ENCODE measurements around the gene GCHFR.

Gene GCHFR

GRCh38 chr15:40763801-40764628, at the start of gene GCHFR:
Gene GCHFR (plus strand): TSS chr15:40764068. CDS start chr15:40764181, 113 bp downstream.
- H3K27me3 ChIP-seq (ENCODE audit: insufficient read depth, low read length) = no peaks in the 10 kb centered on the region
- peak within 1 kb of the TSS; percentile 94 for H3K9ac ChIP-seq (ENCODE audit: low read length)
- peaks cover 9% of the 10 kb centered on the region; the same call in 1 of the 2 replicates for H3K36me3 ChIP-seq (ENCODE audit: insufficient read depth, low read length)
- no peaks in the 10 kb centered on the region for H4K20me1 ChIP-seq (ENCODE audit: insufficient read depth, low read length)
- no peak within 1 kb of the TSS for H2AFZ ChIP-seq (ENCODE audit: low read length)
- peak within 1 kb of the TSS; percentile 93 for H3K27ac ChIP-seq (ENCODE audit: low read depth, low read length, poor library complexity, severe bottlenecking)
- peak within 1 kb of the TSS; percentile 77 for H3K4me2 ChIP-seq (ENCODE audit: low read length)
- no peaks in the 10 kb centered on the region for H3K9me2 ChIP-seq (ENCODE audit: low read depth, low read length)
- peaks cover 58% of the 10 kb centered on the region for H3K4me1 ChIP-seq (ENCODE audit: insufficient read depth, low read length, severe bottlenecking)
- 0 out of 2 replicates have a peak, but pooled peaks cover 3% of the 10 kb centered on the region for H3F3A ChIP-seq (ENCODE audit: insufficient read depth, low read length)
- TF ChIP-seq, protein P1, sequence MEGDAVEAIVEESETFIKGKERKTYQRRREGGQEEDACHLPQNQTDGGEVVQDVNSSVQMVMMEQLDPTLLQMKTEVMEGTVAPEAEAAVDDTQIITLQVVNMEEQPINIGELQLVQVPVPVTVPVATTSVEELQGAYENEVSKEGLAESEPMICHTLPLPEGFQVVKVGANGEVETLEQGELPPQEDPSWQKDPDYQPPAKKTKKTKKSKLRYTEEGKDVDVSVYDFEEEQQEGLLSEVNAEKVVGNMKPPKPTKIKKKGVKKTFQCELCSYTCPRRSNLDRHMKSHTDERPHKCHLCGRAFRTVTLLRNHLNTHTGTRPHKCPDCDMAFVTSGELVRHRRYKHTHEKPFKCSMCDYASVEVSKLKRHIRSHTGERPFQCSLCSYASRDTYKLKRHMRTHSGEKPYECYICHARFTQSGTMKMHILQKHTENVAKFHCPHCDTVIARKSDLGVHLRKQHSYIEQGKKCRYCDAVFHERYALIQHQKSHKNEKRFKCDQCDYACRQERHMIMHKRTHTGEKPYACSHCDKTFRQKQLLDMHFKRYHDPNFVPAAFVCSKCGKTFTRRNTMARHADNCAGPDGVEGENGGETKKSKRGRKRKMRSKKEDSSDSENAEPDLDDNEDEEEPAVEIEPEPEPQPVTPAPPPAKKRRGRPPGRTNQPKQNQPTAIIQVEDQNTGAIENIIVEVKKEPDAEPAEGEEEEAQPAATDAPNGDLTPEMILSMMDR (IDR thresholded peaks at IDR 0.05; ENCODE audit: low read length) = no peak; the same call in 1 of the 2 replicates
- no peak for TF ChIP-seq EZH2 (IDR thresholded peaks at IDR 0.05; ENCODE audit: borderline replicate concordance, low read length)
- H3K9me3 ChIP-seq (ENCODE audit: low read length) = no peaks in the 10 kb centered on the region
- no peaks in the 10 kb centered on the region for H3K79me2 ChIP-seq (ENCODE audit: insufficient read depth, low read length)
- peak within 1 kb of the TSS; percentile 76 for H3K4me3 ChIP-seq (ENCODE audit: low read depth, low read length, poor library complexity, severe bottlenecking)

- H2AFZ ChIP-seq (ENCODE audit: low read length) = no peak overlapping the region
- no peaks in the 10 kb centered on the region for H3F3A ChIP-seq (ENCODE audit: insufficient read depth, low read length)
- no peak overlapping the region for H3K4me2 ChIP-seq (ENCODE audit: low read length)
- H3K27me3 ChIP-seq (ENCODE audit: insufficient read depth, low read length) = no peaks in the 10 kb centered on the region
- no peak overlapping the region for H3K4me3 ChIP-seq (ENCODE audit: low read depth, low read length, poor library complexity, severe bottlenecking)
- H3K27ac ChIP-seq (ENCODE audit: low read depth, low read length, poor library complexity, severe bottlenecking) = no peak overlapping the region
- no peaks in the 10 kb centered on the region for H3K9me2 ChIP-seq (ENCODE audit: low read depth, low read length)
- no peaks in the 10 kb centered on the region for H3K4me1 ChIP-seq (ENCODE audit: insufficient read depth, low read length, severe bottlenecking)
- H3K36me3 ChIP-seq (ENCODE audit: insufficient read depth, low read length) = peaks cover 70% of the 10 kb centered on the region
- no peaks in the 10 kb centered on the region for H3K79me2 ChIP-seq (ENCODE audit: insufficient read depth, low read length)
- H4K20me1 ChIP-seq (ENCODE audit: insufficient read depth, low read length) = no peaks in the 10 kb centered on the region
- TF ChIP-seq EZH2 (IDR thresholded peaks at IDR 0.05; ENCODE audit: borderline replicate concordance, low read length) = no peak
- TF ChIP-seq, protein P1 (IDR thresholded peaks at IDR 0.05; ENCODE audit: low read length) = no peak
- no peaks in the 10 kb centered on the region for H3K9me3 ChIP-seq (ENCODE audit: low read length)
- H3K9ac ChIP-seq (ENCODE audit: low read length) = no peak overlapping the region
Measured at GRCh38 chr15:40714144-40714543, 49.7 kb upstream of the GCHFR start.

- no peaks in the 10 kb centered on the region for H3K4me1 ChIP-seq (ENCODE audit: insufficient read depth, low read length, severe bottlenecking)
- H3K36me3 ChIP-seq (ENCODE audit: insufficient read depth, low read length) = peaks cover 74% of the 10 kb centered on the region
- H4K20me1 ChIP-seq (ENCODE audit: insufficient read depth, low read length) = no peaks in the 10 kb centered on the region
- H2AFZ ChIP-seq (ENCODE audit: low read length) = no peak overlapping the region
- no peaks in the 10 kb centered on the region for H3K27me3 ChIP-seq (ENCODE audit: insufficient read depth, low read length)
- no peak overlapping the region for H3K4me2 ChIP-seq (ENCODE audit: low read length)
- no peaks in the 10 kb centered on the region for H3K9me3 ChIP-seq (ENCODE audit: low read length)
- no peak overlapping the region for H3K4me3 ChIP-seq (ENCODE audit: low read depth, low read length, poor library complexity, severe bottlenecking)
- H3F3A ChIP-seq (ENCODE audit: insufficient read depth, low read length) = no peaks in the 10 kb centered on the region
- H3K9ac ChIP-seq (ENCODE audit: low read length) = no peak overlapping the region
- no peak overlapping the region for H3K27ac ChIP-seq (ENCODE audit: low read depth, low read length, poor library complexity, severe bottlenecking)
- TF ChIP-seq, protein P1 (IDR thresholded peaks at IDR 0.05; ENCODE audit: low read length) = no peak
- TF ChIP-seq EZH2 (IDR thresholded peaks at IDR 0.05; ENCODE audit: borderline replicate concordance, low read length) = no peak
- H3K79me2 ChIP-seq (ENCODE audit: insufficient read depth, low read length) = no peaks in the 10 kb centered on the region
- H3K9me2 ChIP-seq (ENCODE audit: low read depth, low read length) = no peaks in the 10 kb centered on the region
Measured at GRCh38 chr15:40716165-40716564, 47.7 kb upstream of the GCHFR start.

Measured in OCI-LY1 (cell line).